Aorta (tissue), 5 donors: ENCODE measurements around the gene NAPA. TPM values are rescaled to one million over a fixed set of nuclear protein-coding genes. Genes with fewer than 3 reads are reported as not detected.

Source experiments
- ATAC-seq: fragments of 200-7000 bp; cut with Tn5 transposase; one replicate; pipeline ENCODE4 v1.9.1; 2022; ENCODE audit warnings: moderate library complexity; ENCODE audit not compliant: low FRiP score
- DNase-seq, 2 donors: peaks; one replicate each; pipeline ENCODE4 v3.0.0-alpha.2; 2020
- H3K27ac ChIP-seq, 2 donors: one replicate each; pipeline ENCODE4 v1.5.1; 2013; ENCODE audit warnings: low read length in 2 of 2, mild to moderate bottlenecking in 2 of 2, moderate library complexity in 2 of 2, control low read depth in 1 of 2, inconsistent platforms in 1 of 2, low read depth in 1 of 2
- H3K27me3 ChIP-seq, 2 donors: one replicate each; pipeline ENCODE4 v1.6.1; 2013; ENCODE audit warnings: control low read depth in 1 of 2, low read length in 1 of 2, mild to moderate bottlenecking in 1 of 2, moderate library complexity in 1 of 2; ENCODE audit not compliant: insufficient read depth in 2 of 2, control insufficient read depth in 1 of 2
- H3K36me3 ChIP-seq, 2 donors: one replicate each; pipeline ENCODE4 v1.6.1; 2013; ENCODE audit warnings: control low read depth in 1 of 2, low read length in 1 of 2, mild to moderate bottlenecking in 1 of 2; ENCODE audit not compliant: insufficient read depth in 2 of 2, control insufficient read depth in 1 of 2
- H3K4me1 ChIP-seq, 2 donors: one replicate each; pipeline ENCODE4 v1.6.1; 2013; ENCODE audit warnings: low read length in 2 of 2, control low read depth in 1 of 2, mild to moderate bottlenecking in 1 of 2, moderate library complexity in 1 of 2; ENCODE audit not compliant: insufficient read depth in 2 of 2, control insufficient read depth in 1 of 2
- H3K4me3 ChIP-seq, 2 donors: one replicate each; pipeline ENCODE4 v1.5.1; 2013; ENCODE audit warnings: low read length in 2 of 2, control low read depth in 1 of 2, mild to moderate bottlenecking in 1 of 2
- H3K9me3 ChIP-seq: one replicate; pipeline ENCODE4 v1.6.1; 2013; ENCODE audit warnings: mild to moderate bottlenecking, low read length; ENCODE audit not compliant: control insufficient read depth
- WGBS, 2 donors: extraction: QIAGEN DNeasy Blood & Tissue Kit; methylation state at CpG; one replicate each; pipeline ENCODE4 v1.1.7; 2013; 5-methylcytosine and 5-hydroxymethylcytosine counted together
- intact Hi-C, 2 donors: fragments of 100-400 bp; cut with DNase I; formaldehyde crosslinking; loops; one replicate each; pipeline versions ENCODE4 v1.14.2 to v1.15.0; 2022
- polyA plus RNA-seq, 2 donors: library from polyadenylated mRNA; stranded (reverse); fragments of 200-250 nt; gene quantifications; one replicate each; pipeline ENCODE4 v1.2.3, GENCODE V29; 2013
- total RNA-seq, 2 donors: library from RNA; stranded (reverse); fragmentation: NEBNext Ultra II Directional; extraction: Animal tissue kit (Norgen Biotek cat#: 25700); gene quantifications; one replicate each; pipeline ENCODE4 v1.2.1, GENCODE V29; 2021
- donor health status: healthy with polysubstance abuse.
- donor health status: Bipolar disorder and iron deficiency.
- donor health status: DM: no; HTN: no; CAD: no.
- donor health status: DM: no; HTN: no; CAD: no.
- donor health status: DM: yes; HTN: yes; CAD: no.

Gene NAPA
- total and polyA plus RNA-seq, 4 donors, result 61.7 to 94.0 (median 71.7) TPM

DNA sequence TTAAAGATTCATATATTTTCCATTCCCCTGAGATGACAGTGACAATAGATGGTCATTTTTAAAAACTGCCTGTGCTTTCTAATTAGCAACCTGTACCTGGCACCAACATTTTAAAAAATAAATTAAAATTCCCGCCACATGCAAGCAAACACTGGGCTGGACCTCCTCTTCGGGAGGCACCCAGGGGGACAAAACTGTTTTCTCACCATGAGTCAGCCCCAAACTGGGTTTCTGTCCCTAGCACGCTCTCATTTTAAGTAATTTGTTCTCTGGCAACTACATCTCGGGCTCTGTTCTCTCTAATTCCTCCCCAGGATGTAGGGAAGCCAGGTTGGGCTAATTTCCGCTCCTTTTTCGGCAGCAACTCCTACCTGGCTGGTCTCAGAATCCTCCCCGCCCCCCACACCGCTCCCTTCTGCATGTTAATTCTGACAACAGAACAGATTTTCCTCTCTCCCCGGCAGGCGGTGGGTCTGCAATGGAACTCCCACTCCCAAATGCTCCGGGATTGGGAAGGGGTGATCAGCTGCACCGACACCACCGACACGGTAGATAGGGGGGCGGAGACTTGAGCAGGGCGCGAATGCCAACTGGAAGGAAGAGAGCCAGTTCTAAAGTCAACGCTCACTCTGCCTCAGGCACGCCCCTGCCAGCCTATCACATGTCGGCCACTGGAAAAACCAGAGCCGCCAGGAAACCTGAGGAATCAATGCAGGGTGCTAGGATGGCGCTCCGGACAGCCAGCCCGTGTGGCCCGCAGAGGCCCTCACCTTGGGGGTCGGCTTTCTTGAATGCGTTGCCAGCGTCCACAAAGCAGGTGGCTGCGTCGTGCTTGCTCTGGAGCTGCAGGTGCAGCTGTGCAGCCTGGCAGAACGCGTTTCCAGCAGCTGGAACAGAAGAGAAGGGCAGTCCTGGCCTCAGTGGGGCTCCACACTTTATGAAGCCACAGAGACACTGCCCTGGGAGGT, 14.7 kb downstream of the NAPA start:
- peaks cover 0 to 4% of the 10 kb centered on the region in 2 donors for H3K36me3 ChIP-seq
- H3K4me1 ChIP-seq, result no peaks in the 10 kb centered on the region
- H3K9me3 ChIP-seq, result no peaks in the 10 kb centered on the region
- H3K27ac ChIP-seq, result no peak overlapping the region
- intact Hi-C loops, result no loop called here
- ATAC-seq (no peak), DNase-seq (no peak)
- WGBS, 2 donors, result 73 to 81% methylated on average over 32 of the region's 32 CpGs
- H3K27me3 ChIP-seq, result no peaks in the 10 kb centered on the region
- no peak overlapping the region for H3K4me3 ChIP-seq

DNA sequence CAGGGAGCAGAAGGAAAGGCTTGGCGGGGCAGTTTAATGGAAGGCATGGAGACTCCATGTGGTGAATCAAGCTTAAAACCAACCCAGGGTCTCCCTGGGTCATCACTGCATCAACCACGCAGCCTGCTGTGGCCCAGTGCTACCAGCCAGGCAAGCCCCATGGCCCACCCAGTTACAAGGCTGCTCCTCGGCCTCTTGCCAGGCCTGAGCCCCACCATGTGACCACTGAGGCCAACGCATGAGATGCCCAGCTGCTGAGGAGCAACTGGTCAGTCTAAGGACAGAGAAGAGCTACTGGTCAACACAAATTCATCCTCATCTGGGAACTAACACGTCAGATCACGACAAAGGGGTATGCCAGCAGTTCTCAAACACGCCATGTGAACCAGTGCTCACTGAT, 15.5 kb downstream of the NAPA start:
- ATAC-seq (no peak), DNase-seq (no peak)
- Histone ChIP-seq H3K27me3 (no peaks in the 10 kb centered on the region), H3K36me3 (peaks cover 0 to 4% of the 10 kb centered on the region in 2 donors), H3K4me3 (no peak overlapping the region), H3K4me1 (no peaks in the 10 kb centered on the region), H3K27ac (no peak overlapping the region), H3K9me3 (no peaks in the 10 kb centered on the region)
- WGBS, 2 donors, result 82 to 86% methylated on average over 7 of the region's 7 CpGs
- intact Hi-C loops, result no loop called here

DNA sequence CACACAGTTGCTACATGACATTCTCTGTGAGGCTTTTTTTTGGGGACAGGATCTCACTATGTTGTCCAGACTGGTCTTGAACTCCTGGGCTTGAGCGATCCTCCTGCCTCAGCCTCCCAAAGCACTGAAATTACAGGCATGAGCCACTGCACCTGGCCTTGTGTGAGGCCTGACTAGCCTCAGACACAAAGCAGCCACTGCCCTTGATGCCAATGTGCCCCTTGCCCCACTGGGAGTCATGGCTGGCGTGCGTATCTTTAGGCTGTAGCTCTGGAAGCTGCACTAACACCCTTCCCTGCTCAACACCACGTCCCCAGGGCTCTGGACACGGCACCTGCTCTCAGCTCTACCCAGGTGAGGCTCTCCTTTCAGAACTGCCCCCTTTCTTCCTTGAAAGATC, 16.3 kb downstream of the NAPA start:
- no peaks in the 10 kb centered on the region for H3K4me1 ChIP-seq
- H3K27ac ChIP-seq, result no peak overlapping the region
- no peak for ATAC-seq

DNA sequence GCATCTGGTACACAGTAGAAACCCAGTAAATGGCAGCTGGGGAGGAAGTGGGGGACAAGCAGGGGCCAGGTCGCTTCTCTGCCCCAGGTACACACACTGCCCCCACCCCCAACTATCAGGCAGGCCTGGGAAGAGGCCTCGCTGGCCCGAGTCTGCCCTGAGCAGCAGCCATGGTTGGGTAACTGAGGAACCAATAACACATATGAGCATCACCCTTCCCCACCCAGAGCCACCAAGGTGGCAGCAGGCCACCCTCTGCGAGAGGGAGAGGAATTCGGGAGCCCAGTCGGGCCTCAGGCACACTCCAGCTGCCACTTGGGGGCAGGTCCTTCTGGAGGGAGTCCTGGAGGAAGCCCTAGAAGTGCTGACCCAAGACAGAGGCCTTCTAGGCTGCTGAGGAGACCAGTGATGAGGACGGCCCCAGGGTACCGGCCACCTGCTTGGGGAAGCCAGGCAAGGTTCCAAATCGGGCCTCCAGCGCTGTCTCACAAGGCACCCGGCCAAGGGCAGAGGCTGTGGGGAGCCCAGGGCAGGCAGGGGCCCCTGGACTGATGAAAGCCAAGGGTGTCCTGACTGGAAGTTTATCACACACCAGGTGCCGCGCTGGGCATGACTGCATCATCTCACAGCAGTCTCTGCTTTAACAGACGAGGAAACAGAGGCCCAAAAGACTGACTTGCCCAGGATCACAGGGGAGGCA, 16.9 kb downstream of the NAPA start:
- Histone ChIP-seq H3K27me3 (no peaks in the 10 kb centered on the region), H3K4me3 (no peak overlapping the region), H3K36me3 (peaks cover 0 to 4% of the 10 kb centered on the region in 2 donors), H3K27ac (no peak overlapping the region), H3K4me1 (no peaks in the 10 kb centered on the region), H3K9me3 (no peaks in the 10 kb centered on the region)
- DNase-seq (no peak), ATAC-seq (no peak)
- 78 to 82% methylated on average over 14 of the region's 14 CpGs for whole genome bisulfite sequencing, 2 donors
- intact Hi-C loops, result no loop called here

More for the DNA sequence above, 16.3 kb downstream of the NAPA start:
- no peak for DNase-seq
- intact Hi-C loops, result no loop called here
- no peaks in the 10 kb centered on the region for H3K9me3 ChIP-seq
- H3K27me3 ChIP-seq, result no peaks in the 10 kb centered on the region
- WGBS, 2 donors, result 95 to 98% methylated on average over 5 of the region's 5 CpGs
- no peak overlapping the region for H3K4me3 ChIP-seq
- H3K36me3 ChIP-seq, result peaks cover 0 to 4% of the 10 kb centered on the region in 2 donors

DNA sequence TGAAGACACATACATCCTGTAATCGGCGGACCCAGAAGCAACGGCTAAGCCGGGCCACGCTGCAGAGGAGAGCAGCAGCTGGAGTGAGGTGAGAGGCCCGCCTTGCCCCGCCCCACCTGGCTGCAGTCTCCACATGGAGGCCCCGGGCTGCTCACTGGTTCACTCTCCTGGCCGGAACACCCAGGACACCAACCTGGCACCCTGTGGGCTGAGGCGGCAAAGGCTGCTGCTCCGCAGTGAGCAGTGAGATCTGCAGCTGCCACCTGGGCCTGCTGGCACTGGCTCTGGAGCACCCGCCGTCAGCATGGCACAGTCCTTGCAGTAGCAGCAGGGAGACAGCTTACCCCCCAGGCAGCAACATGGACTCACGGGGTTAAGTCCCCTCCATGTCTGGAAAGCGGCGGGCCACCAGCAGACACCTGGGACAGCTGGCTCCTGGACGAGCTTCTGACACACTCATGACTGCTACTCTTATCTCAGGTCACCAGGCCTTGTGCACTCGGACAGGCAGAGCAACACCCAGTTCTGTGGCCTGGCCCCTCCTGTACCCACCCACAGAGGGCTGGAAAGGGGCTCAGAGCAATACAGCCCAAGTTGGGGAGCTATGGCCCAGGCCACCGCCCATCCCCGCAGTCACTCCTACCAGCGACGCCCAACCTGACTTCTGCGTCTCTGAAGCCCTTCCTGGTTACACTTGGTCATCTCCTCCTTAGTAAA, 17.7 kb downstream of the NAPA start:
- intact Hi-C loops, result no loop called here
- 85 to 86% methylated on average over 23 of the region's 23 CpGs for WGBS, 2 donors
- Histone ChIP-seq H3K9me3 (no peaks in the 10 kb centered on the region), H3K27me3 (no peaks in the 10 kb centered on the region), H3K4me3 (no peak overlapping the region), H3K27ac (no peak overlapping the region), H3K36me3 (peaks cover 0 to 4% of the 10 kb centered on the region in 2 donors), H3K4me1 (no peaks in the 10 kb centered on the region)
- no peak for DNase-seq
- no peak for ATAC-seq

DNA sequence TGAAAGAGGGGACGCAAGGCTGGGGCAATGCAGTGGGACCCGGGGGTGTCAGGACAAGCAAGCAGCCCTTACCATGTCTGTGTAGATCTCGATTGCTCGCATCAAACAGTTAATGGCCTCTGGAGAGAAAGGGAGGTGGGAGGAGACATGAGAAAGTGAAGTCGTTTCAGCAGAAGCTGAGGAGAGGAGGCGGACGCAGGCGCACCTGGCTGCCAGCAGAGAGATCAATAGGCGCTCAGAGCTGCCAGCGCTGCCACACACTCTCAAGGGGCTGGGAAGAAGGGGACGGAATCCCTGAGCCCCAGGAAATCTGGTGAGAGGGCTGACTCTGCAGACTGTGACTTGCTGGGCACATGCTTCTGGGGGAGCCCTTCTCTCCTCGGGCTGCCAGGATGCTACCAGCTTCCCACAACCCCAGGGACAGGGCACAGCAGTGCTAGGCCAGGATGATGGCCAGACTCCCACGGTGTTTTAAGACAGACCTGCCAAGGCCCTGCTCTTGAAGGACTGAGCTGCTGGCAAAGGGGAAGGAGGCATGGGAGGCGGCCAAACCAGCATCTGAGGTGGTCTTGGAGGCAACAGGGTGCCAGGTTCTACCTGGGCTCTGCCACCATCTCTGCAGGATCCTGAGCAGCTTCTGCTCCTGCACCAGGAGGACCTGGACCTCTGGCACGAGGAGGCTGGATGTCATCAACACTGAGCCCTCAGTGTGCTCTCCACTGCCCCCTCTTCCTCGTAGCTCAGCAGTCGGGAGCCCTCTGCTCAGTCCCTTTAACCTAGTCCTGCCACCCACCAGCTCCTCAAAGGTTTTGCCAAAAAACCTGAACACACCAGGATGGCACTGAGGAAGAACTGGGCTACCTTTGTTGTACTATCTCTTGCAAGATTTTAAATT, 19.1 kb downstream of the NAPA start:
- Histone ChIP-seq H3K27me3 (no peaks in the 10 kb centered on the region), H3K27ac (no peak overlapping the region), H3K36me3 (peaks cover 0 to 2% of the 10 kb centered on the region in 2 donors), H3K9me3 (no peaks in the 10 kb centered on the region), H3K4me3 (no peak overlapping the region), H3K4me1 (no peaks in the 10 kb centered on the region)
- DNase-seq (no peak), ATAC-seq (no peak)
- 70 to 74% methylated on average over 17 of the region's 17 CpGs for WGBS, 2 donors
- intact Hi-C loops, result no loop called here

DNA sequence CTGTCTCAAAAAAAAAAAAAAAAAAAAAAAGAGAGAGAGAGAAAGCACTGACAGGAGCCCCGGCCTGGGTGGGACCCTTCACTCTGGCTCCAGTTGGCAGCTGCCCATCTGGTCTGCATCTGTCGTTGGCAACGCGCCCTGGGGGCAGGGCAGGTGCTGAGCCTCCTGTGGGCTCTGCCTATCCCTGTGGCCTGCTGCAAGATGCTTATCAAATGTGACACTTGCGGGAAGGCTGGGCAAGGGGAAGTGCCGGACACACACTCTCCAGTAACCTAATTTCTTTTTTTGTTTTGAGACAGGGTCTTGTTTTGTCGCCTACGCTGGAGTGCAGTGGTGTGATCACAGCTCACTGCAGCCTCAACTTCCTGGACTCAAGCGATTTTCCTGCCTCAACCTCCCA, 20.1 kb downstream of the NAPA start:
- no peak overlapping the region for H3K27ac ChIP-seq
- H3K4me1 ChIP-seq, result no peaks in the 10 kb centered on the region
- no peaks in the 10 kb centered on the region for H3K9me3 ChIP-seq
- no peaks in the 10 kb centered on the region for H3K27me3 ChIP-seq
- 72 to 73% methylated on average over 9 of the region's 9 CpGs for WGBS, 2 donors
- H3K4me3 ChIP-seq, result no peak overlapping the region
- no peak for DNase-seq
- peaks cover 0 to 2% of the 10 kb centered on the region in 2 donors for H3K36me3 ChIP-seq
- intact Hi-C loops, result no loop called here
- no peak for ATAC-seq

DNA sequence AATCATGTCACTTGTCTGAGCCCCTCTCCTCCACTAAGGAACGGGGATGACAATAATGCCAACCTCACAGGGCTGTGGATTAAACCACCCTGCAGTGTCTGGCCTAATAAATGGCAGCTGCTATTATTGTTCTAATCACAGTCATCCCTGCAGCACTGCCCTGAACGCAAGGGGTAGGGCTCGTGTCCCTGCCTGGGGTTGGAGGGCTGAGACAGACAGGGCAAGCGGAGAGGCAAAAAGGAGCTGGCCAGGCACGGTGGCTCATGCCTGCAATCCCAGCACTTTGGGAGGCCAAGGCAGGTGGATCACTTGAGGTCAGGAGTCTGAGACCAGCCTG, 20.7 kb downstream of the NAPA start:
- no peaks in the 10 kb centered on the region for H3K9me3 ChIP-seq
- no peaks in the 10 kb centered on the region for H3K4me1 ChIP-seq
- intact Hi-C loops, result no loop called here
- no peak for ATAC-seq
- DNase-seq, result no peak
- no peak overlapping the region for H3K4me3 ChIP-seq
- no peaks in the 10 kb centered on the region for H3K27me3 ChIP-seq
- WGBS, 2 donors, result 86 to 88% methylated on average over 5 of the region's 5 CpGs
- H3K36me3 ChIP-seq, result peaks cover 0 to 2% of the 10 kb centered on the region in 2 donors
- no peak overlapping the region for H3K27ac ChIP-seq
